Measurements from ENCODE around the gene TMEM131L.

- TF ChIP-seq CTCF (IDR thresholded peaks at IDR 0.05; ENCODE audit: low read length) (no peak), EZH2 (optimal IDR thresholded peaks at IDR 0.05; ENCODE audit: low read depth, low read length) (no peak)
Observed at GRCh38 chr4:153591441-153591840, 125.3 kb downstream of the TMEM131L start.
